SIG-M5 (cell line): ENCODE results near the gene LRIF1.
"Not testable (repeated sequence)": the region's sequence is repeated elsewhere in the genome, so short reads cannot be mapped to it uniquely, and the experiment has no call there.

Experiments
- DNase-seq: peaks from one replicate; lab custom pipeline; 2025; lab: John Stamatoyannopoulos, UW

The LRIF1 gene

GRCh38 chr1:110951161-110951560 is 12.6 kb downstream of the LRIF1 start:
- DNase-seq: no peak

GRCh38 chr1:110948038-110948810 is 15.5 kb downstream of the LRIF1 start:
- DNase-seq: no peak

GRCh38 chr1:110945626-110946025 is 18.1 kb downstream of the LRIF1 start:
- no peak for DNase-seq

GRCh38 chr1:110944806-110945205 is 18.9 kb downstream of the LRIF1 start:
- no peak for DNase-seq

- DNase-seq: no peak
These were observed 27.2 kb downstream of the LRIF1 start for GRCh38 chr1:110936567-110936966.

- not testable (repeated sequence) for DNase-seq
These were observed 32.6 kb downstream of the LRIF1 start for GRCh38 chr1:110931097-110931496.

- no peak for DNase-seq
These were observed 34.8 kb downstream of the LRIF1 start for GRCh38 chr1:110928904-110929303.

GRCh38 chr1:110928191-110928590 is 35.5 kb downstream of the LRIF1 start:
- DNase-seq: no peak

- DNase-seq: no peak
These were observed 36.1 kb downstream of the LRIF1 start for GRCh38 chr1:110927484-110928075.

- DNase-seq: no peak
These were observed 41.8 kb downstream of the LRIF1 start for GRCh38 chr1:110921953-110922352.

- no peak for DNase-seq
These were observed 45.7 kb downstream of the LRIF1 start for GRCh38 chr1:110918016-110918415.

- DNase-seq: no peak
These were observed 46.9 kb downstream of the LRIF1 start for GRCh38 chr1:110916669-110917306.

GRCh38 chr1:110916274-110916668 is 47.5 kb downstream of the LRIF1 start:
- no peak for DNase-seq

GRCh38 chr1:110915804-110916203 is 47.9 kb downstream of the LRIF1 start:
- no peak for DNase-seq

- DNase-seq: no peak
These were observed 49.0 kb downstream of the LRIF1 start for GRCh38 chr1:110914676-110915075.

GRCh38 chr1:110912784-110913183 is 50.9 kb downstream of the LRIF1 start:
- DNase-seq: no peak

GRCh38 chr1:110903853-110904500 is 59.7 kb downstream of the LRIF1 start:
- DNase-seq: no peak

- DNase-seq: no peak
These were observed 60.8 kb downstream of the LRIF1 start for GRCh38 chr1:110902820-110903463.

- DNase-seq: no peak
These were observed 64.3 kb downstream of the LRIF1 start for GRCh38 chr1:110899458-110899843.

- no peak for DNase-seq
These were observed 64.8 kb downstream of the LRIF1 start for GRCh38 chr1:110898734-110899457.

- no peak for DNase-seq
These were observed 66.0 kb downstream of the LRIF1 start for GRCh38 chr1:110897681-110898080.
